Lower leg skin (tissue), 3 donors: Measurements from ENCODE around the gene SCN8A.

Experiments
- POLR2A ChIP-seq, 2 donors: fragments of 450-650 bp; IDR thresholded peaks; one replicate each; pipeline ENCODE4 v1.6.1; 2016 to 2017; ENCODE audit warnings: antibody characterized with exemption in 2 of 2, mild to moderate bottlenecking in 1 of 2, moderate library complexity in 1 of 2
- TF ChIP-seq, protein P1 (sequence below), 3 donors: fragments of 450-650 bp; IDR thresholded peaks; one replicate each; pipeline ENCODE4 v1.5.1; 2016; ENCODE audit warnings: antibody characterized with exemption in 3 of 3, mild to moderate bottlenecking in 3 of 3, moderate library complexity in 2 of 3

DNA sequence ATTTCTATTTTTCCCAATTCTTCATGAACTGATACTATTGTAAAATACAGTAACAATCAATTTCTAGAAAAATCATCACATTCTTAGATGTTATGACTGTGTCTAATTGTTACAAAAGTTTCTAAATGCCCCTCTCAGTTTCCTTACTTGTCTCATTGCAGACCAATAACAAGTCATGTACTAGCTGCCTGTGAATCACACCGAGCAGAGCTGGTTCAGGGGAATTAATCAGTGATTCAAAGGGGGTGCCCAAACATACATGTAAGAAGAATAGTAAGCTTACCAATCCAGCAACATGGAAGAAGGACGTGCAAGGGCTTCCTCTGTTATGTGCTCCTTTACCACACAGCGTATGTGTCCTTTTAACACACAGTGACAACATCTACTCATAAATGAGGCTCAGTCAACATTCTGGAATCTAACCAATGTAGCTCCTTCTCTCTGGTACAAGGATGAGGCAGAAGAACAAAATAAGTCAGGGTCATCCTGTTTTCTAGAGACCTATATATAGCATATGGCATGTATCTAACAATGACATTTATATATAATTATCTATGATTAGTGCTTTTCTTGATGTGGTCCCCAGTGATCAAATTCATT, 126.4 kb downstream of the SCN8A start:
- no peak for TF ChIP-seq POLR2A (IDR thresholded peaks at IDR 0.05)
- TF ChIP-seq, protein P1, sequence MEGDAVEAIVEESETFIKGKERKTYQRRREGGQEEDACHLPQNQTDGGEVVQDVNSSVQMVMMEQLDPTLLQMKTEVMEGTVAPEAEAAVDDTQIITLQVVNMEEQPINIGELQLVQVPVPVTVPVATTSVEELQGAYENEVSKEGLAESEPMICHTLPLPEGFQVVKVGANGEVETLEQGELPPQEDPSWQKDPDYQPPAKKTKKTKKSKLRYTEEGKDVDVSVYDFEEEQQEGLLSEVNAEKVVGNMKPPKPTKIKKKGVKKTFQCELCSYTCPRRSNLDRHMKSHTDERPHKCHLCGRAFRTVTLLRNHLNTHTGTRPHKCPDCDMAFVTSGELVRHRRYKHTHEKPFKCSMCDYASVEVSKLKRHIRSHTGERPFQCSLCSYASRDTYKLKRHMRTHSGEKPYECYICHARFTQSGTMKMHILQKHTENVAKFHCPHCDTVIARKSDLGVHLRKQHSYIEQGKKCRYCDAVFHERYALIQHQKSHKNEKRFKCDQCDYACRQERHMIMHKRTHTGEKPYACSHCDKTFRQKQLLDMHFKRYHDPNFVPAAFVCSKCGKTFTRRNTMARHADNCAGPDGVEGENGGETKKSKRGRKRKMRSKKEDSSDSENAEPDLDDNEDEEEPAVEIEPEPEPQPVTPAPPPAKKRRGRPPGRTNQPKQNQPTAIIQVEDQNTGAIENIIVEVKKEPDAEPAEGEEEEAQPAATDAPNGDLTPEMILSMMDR (IDR thresholded peaks at IDR 0.05) = no peak
